HCT116 (cell line): ENCODE results near the gene NBL1. TPM values are rescaled to one million over a fixed set of nuclear protein-coding genes. Genes with fewer than 3 reads are reported as not detected.

ENCODE experiments used
- ATAC-seq: fragments of 200-7000 bp; cut with Tn5 transposase; 2 replicates; pipeline ENCODE4 v1.9.1; 2020; ENCODE audit warnings: mild to moderate bottlenecking, moderate library complexity
- BruUV-seq: library from RNA; stranded (reverse); fragments of 400-500 nt; replicated peaks from 2 replicates; lab custom pipeline; 2021; lab: Mats Ljungman, UMichigan
- CTCF ChIA-PET: fragments of 300-600 bp; sonication (Branson Sonifier 250); formaldehyde crosslinking; loops from one replicate; lab custom pipeline; 2021; ENCODE audit warnings: antibody characterized with exemption; lab: Charles Lee
- POLR2A ChIA-PET: fragments of 300-600, 350-600 bp; sonication (Branson Sonifier 250); formaldehyde crosslinking; loops from one replicate; lab custom pipeline; 2021; ENCODE audit warnings: antibody characterized with exemption; lab: Charles Lee
- RAD21 ChIA-PET, 2 experiments: fragments of 300-600 bp; sonication (Branson Sonifier 250); formaldehyde crosslinking; loops; one replicate each; lab custom pipeline; 2023; ENCODE audit warnings: low total read pairs in 2 of 2; ENCODE audit not compliant: uncharacterized antibody in 2 of 2, unreplicated experiment in 2 of 2, low non-redundant PET in 1 of 2; lab: Charles Lee
- DNase-seq: peaks from one replicate; pipeline ENCODE4 v3.0.0-alpha.2; 2010; ENCODE audit warnings: low read depth, low spot score
- H2AFZ ChIP-seq: fragments of 200-600 bp; shearing (Covaris generic), sonication (generic); 2 replicates; pipeline ENCODE4 v1.6.1; 2017; ENCODE audit warnings: low read depth, mixed run types, mixed read lengths, antibody characterized with exemption, low read length; ENCODE audit not compliant: poor library complexity, severe bottlenecking
- H3K27ac ChIP-seq: 2 replicates; pipeline ENCODE4 v1.5.1; 2012; ENCODE audit warnings: low read depth, low read length
- H3K27me3 ChIP-seq: fragments of 200-600 bp; sonication (generic); 2 replicates; pipeline ENCODE4 v1.6.1; 2016; ENCODE audit warnings: mixed run types, low read length, mixed read lengths; ENCODE audit not compliant: insufficient read depth
- H3K36me3 ChIP-seq, 2 experiments: fragments of 200-500 bp in 1 of 2; fragments of 200-600 bp in 1 of 2; sonication (Bioruptor generic) in 1 of 2; sonication (generic) in 1 of 2; 2 replicates each; pipeline versions ENCODE4 v1.5.1 to v1.6.1; 2014 to 2016; ENCODE audit warnings: low read length in 2 of 2, inconsistent platforms in 1 of 2, mixed read lengths in 1 of 2, mixed run types in 1 of 2; ENCODE audit not compliant: insufficient read depth in 2 of 2, control insufficient read depth in 1 of 2
- H3K4me1 ChIP-seq, 2 experiments: fragments of 200-600 bp in 1 of 2; sonication (generic) in 1 of 2; 2 replicates each; pipeline versions ENCODE4 v1.5.1 to v1.6.1; 2012 to 2017; ENCODE audit warnings: low read length in 2 of 2, inconsistent platforms in 1 of 2, mild to moderate bottlenecking in 1 of 2, mixed read lengths in 1 of 2, mixed run types in 1 of 2, moderate library complexity in 1 of 2; ENCODE audit not compliant: insufficient read depth in 2 of 2, control insufficient read depth in 1 of 2
- H3K4me2 ChIP-seq: fragments of 200-600 bp; sonication (generic); 2 replicates; pipeline ENCODE4 v1.6.1; 2017; ENCODE audit warnings: mixed run types, low read length, mixed read lengths
- H3K4me3 ChIP-seq, 2 experiments: fragments of 200-600 bp in 1 of 2; sonication (generic) in 1 of 2; replicated peaks in 1 of 2; 2 replicates each; pipeline ENCODE4 v1.5.1; 2011 to 2016; ENCODE audit warnings: low read length in 2 of 2, control low read depth in 1 of 2, low read depth in 1 of 2, mild to moderate bottlenecking in 1 of 2, mixed read lengths in 1 of 2, mixed run types in 1 of 2
- H3K79me2 ChIP-seq: fragments of 200-600 bp; sonication (generic); 2 replicates; pipeline ENCODE4 v1.6.1; 2017; ENCODE audit warnings: mild to moderate bottlenecking, mixed run types, low read length, moderate library complexity, mixed read lengths; ENCODE audit not compliant: insufficient read depth
- H3K9ac ChIP-seq: fragments of 200-600 bp; sonication (generic); 2 replicates; pipeline ENCODE4 v1.6.1; 2016; ENCODE audit warnings: low read length, mixed read lengths
- H3K9me2 ChIP-seq: fragments of 200-600 bp; sonication (generic), shearing (Covaris generic); 2 replicates; pipeline ENCODE4 v1.6.1; 2017; ENCODE audit warnings: mixed run types, mild to moderate bottlenecking, moderate library complexity; ENCODE audit not compliant: insufficient read depth
- H3K9me3 ChIP-seq, 2 experiments: fragments of 200-500 bp in 1 of 2; fragments of 200-600 bp in 1 of 2; sonication (Bioruptor generic) in 1 of 2; sonication (generic) in 1 of 2; 2 replicates each; pipeline ENCODE4 v1.6.1; 2014 to 2017; ENCODE audit warnings: low read length in 2 of 2, mixed read lengths in 2 of 2, inconsistent platforms in 1 of 2, low read depth in 1 of 2, mild to moderate bottlenecking in 1 of 2, mixed run types in 1 of 2, moderate library complexity in 1 of 2; ENCODE audit not compliant: control insufficient read depth in 1 of 2, insufficient read depth in 1 of 2
- H4K20me1 ChIP-seq: fragments of 200-600 bp; sonication (generic), shearing (Covaris generic); 2 replicates; pipeline ENCODE4 v1.6.1; 2017; ENCODE audit warnings: mixed run types, mild to moderate bottlenecking, moderate library complexity; ENCODE audit not compliant: insufficient read depth
- EZH2phosphoT487 ChIP-seq: fragments of 200-600 bp; IDR thresholded peaks from 2 replicates; pipeline ENCODE4 v1.6.1; 2018; ENCODE audit warnings: antibody characterized with exemption, borderline replicate concordance
- POLR2A ChIP-seq: IDR thresholded peaks from 2 replicates; pipeline ENCODE4 v1.7.0; 2011; ENCODE audit warnings: borderline replicate concordance; ENCODE audit not compliant: insufficient read depth, insufficient read length; ENCODE audit errors: extremely low read depth
- POLR2AphosphoS5 ChIP-seq: IDR thresholded peaks from 2 replicates; pipeline ENCODE4 v1.6.1; 2011; ENCODE audit warnings: mild to moderate bottlenecking, low read depth, low read length, moderate library complexity
- intact Hi-C: fragments of 100-400 bp; cut with micrococcal nuclease; formaldehyde crosslinking; loops from 2 replicates; pipeline ENCODE4 v1.10.0; 2022
- total RNA-seq: library from RNA; stranded (reverse); gene quantifications from one replicate; pipeline ENCODE4 v1.2.1, GENCODE V29; 2021; ENCODE audit not compliant: unreplicated experiment
- TF ChIP-seq, protein P1 (sequence below), 3 experiments: fragments of 200-600 bp in 1 of 3; sonication (generic) in 1 of 3; IDR thresholded peaks in 2 of 3; conservative IDR thresholded peaks in 1 of 3; 2 replicates each; pipeline ENCODE4 v1.5.1; 2012 to 2017; ENCODE audit warnings: low read depth in 2 of 3, low read length in 2 of 3, antibody characterized with exemption in 1 of 3, borderline replicate concordance in 1 of 3, control low read depth in 1 of 3, mild to moderate bottlenecking in 1 of 3, mixed read lengths in 1 of 3, mixed run types in 1 of 3, moderate library complexity in 1 of 3; ENCODE audit not compliant: insufficient read depth in 1 of 3
- TF ChIP-seq, protein P2 (sequence below): IDR thresholded peaks from 2 replicates; pipeline ENCODE4 v1.6.1; 2012
- TF ChIP-seq, protein P3 (sequence below): IDR thresholded peaks from 2 replicates; pipeline ENCODE4 v1.6.1; 2011; ENCODE audit warnings: mild to moderate bottlenecking, low read length, moderate library complexity; ENCODE audit not compliant: insufficient replicate concordance; ENCODE audit errors: extremely low read depth

The NBL1 gene
- total RNA-seq, 1 experiment from 2014 or later = 75.4 TPM

DNA sequence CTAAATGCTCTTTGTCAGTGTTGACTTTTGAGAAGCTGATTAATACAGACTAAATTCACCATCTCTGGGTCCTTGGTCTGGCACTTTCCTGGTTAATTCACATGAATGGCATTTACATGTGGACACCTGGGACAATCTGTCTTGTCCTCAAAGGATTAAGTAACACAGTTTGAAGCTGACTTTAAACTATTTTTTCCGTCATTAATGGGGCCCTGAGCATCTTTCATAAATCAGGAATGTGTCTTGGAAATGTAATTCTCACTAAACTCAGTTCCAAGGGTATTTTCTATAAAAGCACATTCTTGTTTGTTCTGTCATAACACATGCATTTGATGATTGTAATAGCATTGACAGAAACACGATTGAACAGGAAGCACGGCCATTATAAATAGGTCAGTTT lies 26.7 kb upstream of the NBL1 start (continued):
- TF ChIP-seq, protein P1, sequence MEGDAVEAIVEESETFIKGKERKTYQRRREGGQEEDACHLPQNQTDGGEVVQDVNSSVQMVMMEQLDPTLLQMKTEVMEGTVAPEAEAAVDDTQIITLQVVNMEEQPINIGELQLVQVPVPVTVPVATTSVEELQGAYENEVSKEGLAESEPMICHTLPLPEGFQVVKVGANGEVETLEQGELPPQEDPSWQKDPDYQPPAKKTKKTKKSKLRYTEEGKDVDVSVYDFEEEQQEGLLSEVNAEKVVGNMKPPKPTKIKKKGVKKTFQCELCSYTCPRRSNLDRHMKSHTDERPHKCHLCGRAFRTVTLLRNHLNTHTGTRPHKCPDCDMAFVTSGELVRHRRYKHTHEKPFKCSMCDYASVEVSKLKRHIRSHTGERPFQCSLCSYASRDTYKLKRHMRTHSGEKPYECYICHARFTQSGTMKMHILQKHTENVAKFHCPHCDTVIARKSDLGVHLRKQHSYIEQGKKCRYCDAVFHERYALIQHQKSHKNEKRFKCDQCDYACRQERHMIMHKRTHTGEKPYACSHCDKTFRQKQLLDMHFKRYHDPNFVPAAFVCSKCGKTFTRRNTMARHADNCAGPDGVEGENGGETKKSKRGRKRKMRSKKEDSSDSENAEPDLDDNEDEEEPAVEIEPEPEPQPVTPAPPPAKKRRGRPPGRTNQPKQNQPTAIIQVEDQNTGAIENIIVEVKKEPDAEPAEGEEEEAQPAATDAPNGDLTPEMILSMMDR (IDR thresholded peaks at IDR 0.05 in 2 of 3, conservative IDR thresholded peaks at IDR 0.05 in 1 of 3; ENCODE audit: borderline replicate concordance in 1 of 3, insufficient read depth in 1 of 3, low read depth in 2 of 3, low read length in 2 of 3) = no peak
- TF ChIP-seq, all 23 proteins: peak for 0

DNA sequence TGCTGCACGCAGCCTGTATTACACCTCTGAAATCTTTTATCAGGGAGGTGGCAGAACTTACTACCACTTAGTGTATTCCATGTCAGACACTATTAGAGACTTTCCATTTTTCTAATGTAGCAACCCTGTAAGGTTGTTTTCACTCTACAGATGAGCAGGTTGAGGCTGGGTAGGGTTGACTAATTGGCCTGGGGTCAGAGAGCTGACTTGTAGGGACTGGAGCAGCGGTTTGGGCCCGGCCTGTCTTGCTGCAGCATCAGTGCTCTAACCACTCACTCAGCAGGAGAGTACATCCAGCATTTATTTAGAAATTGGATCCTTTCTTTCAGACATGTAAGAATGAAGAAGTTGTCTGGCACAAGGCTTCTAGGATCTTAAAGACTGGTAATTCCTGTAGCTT lies 25.7 kb upstream of the NBL1 start:
- no peak for DNase-seq
- Histone ChIP-seq H3K9ac (no peak overlapping the region), H3K79me2 (peaks cover 65% of the 10 kb centered on the region), H3K4me2 (no peak overlapping the region), H3K4me1 (no peaks in the 10 kb centered on the region), H3K4me3 (no peak overlapping the region), H3K36me3 (0 out of 4 replicates have a peak, but pooled peaks cover 0 to 5% of the 10 kb centered on the region in 2 experiments)
- ChIA-PET RAD21 (no interaction called here), CTCF (interaction anchor here (0.7 kb wide), 1 partner anchor 36 kb away, joined by 3 read pairs; no protein-coding TSS in a partner anchor)
- intact Hi-C loops = no loop called here
- BruUV-seq = no TSS peak
- no peak for TF ChIP-seq POLR2A
- TF ChIP-seq POLR2AphosphoS5 = no peak
- TF ChIP-seq, all 23 proteins: peak for 0
- POLR2A ChIA-PET = no interaction called here
- peaks cover 15% of the 10 kb centered on the region; the same call in 1 of the 2 replicates for H4K20me1 ChIP-seq
- no peaks in the 10 kb centered on the region for H3K9me3 ChIP-seq
- no peak overlapping the region for H3K27ac ChIP-seq
- no peak overlapping the region for H2AFZ ChIP-seq
- H3K27me3 ChIP-seq = no peaks in the 10 kb centered on the region
- H3K9me2 ChIP-seq = no peaks in the 10 kb centered on the region
- no peak for ATAC-seq

DNA sequence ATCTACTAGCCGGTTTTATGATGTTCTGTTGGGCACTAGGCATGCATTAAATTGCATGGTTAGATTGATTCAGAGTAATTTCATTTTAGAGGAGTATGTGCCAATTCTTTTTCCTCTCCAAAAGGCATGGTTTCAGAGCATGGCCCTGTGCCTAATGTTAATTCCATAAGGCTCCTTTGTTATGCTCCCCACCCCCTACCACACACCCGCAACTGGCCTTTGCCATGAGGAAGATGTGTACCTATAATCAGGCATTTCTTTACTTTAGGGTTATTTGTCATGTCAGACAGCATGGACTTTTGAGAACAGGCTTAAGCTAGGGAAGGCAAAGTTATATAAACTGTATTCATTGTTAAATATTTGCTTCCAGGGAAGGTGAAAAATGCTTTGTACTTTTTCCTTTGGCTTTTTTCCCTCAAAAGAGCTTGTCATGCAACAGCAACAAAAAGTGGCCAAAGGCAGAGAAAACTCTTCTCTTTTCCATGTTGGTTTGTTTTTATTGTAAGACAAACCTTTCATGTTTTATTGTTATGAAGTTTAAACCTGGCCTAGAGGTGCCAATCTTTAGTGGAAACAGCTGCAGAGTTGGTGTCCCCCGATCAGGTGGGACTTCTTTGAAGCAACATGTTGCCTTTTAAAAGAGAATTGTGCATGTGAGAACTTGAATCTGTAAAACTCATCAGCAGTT lies 24.3 kb upstream of the NBL1 start:
- Histone ChIP-seq H3K79me2 (peaks cover 56% of the 10 kb centered on the region), H3K27me3 (no peaks in the 10 kb centered on the region), H3K4me1 (no peaks in the 10 kb centered on the region), H3K9ac (no peak overlapping the region), H3K9me3 (no peaks in the 10 kb centered on the region), H3K36me3 (0 out of 4 replicates have a peak, but pooled peaks cover 0 to under 1% of the 10 kb centered on the region in 2 experiments), H4K20me1 (peaks cover 15% of the 10 kb centered on the region; the same call in 1 of the 2 replicates), H3K4me3 (no peak overlapping the region), H2AFZ (no peak overlapping the region), H3K9me2 (no peaks in the 10 kb centered on the region), H3K4me2 (no peak overlapping the region), H3K27ac (no peak overlapping the region)
- ChIA-PET RAD21 (no interaction called here), CTCF (no interaction called here), POLR2A (no interaction called here)
- intact Hi-C loops = no loop called here
- DNase-seq (no peak), ATAC-seq (no peak)
- no TSS peak for BruUV-seq
- no peak for TF ChIP-seq POLR2AphosphoS5
- TF ChIP-seq, protein P2, sequence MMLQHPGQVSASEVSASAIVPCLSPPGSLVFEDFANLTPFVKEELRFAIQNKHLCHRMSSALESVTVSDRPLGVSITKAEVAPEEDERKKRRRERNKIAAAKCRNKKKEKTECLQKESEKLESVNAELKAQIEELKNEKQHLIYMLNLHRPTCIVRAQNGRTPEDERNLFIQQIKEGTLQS = no peak
- no peak for TF ChIP-seq EZH2phosphoT487
- TF ChIP-seq, protein P3, sequence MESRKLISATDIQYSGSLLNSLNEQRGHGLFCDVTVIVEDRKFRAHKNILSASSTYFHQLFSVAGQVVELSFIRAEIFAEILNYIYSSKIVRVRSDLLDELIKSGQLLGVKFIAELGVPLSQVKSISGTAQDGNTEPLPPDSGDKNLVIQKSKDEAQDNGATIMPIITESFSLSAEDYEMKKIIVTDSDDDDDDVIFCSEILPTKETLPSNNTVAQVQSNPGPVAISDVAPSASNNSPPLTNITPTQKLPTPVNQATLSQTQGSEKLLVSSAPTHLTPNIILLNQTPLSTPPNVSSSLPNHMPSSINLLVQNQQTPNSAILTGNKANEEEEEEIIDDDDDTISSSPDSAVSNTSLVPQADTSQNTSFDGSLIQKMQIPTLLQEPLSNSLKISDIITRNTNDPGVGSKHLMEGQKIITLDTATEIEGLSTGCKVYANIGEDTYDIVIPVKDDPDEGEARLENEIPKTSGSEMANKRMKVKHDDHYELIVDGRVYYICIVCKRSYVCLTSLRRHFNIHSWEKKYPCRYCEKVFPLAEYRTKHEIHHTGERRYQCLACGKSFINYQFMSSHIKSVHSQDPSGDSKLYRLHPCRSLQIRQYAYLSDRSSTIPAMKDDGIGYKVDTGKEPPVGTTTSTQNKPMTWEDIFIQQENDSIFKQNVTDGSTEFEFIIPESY = no peak
